Cardiac muscle cell (in vitro differentiated cells and primary cell): ENCODE results near the gene JPH2. TPM values are rescaled to one million over a fixed set of nuclear protein-coding genes. Genes with fewer than 3 reads are reported as not detected.
A peak's percentile ranks its signal among the peaks of the same experiment; 100 is the strongest.

ENCODE experiments used
- DNase-seq, 2 donors: peaks; one replicate each; pipeline versions ENCODE4 v3.0.0 to v3.0.0-alpha.2; 2010 to 2017; ENCODE audit warnings: low read depth in 1 of 2, low spot score in 1 of 2
- H3K27ac ChIP-seq: fragments of 200-600 bp; sonication (generic); 2 replicates; pipeline ENCODE4 v1.5.1; 2016
- H3K27me3 ChIP-seq: fragments of 200-600 bp; sonication (generic); 2 replicates; pipeline ENCODE4 v1.6.0; 2016; ENCODE audit warnings: control low read depth
- H3K36me3 ChIP-seq: fragments of 200-600 bp; sonication (generic); 2 replicates; pipeline ENCODE4 v1.5.1; 2016; ENCODE audit warnings: control low read depth
- H3K4me1 ChIP-seq: fragments of 200-600 bp; sonication (generic); 2 replicates; pipeline ENCODE4 v1.8.1; 2017; ENCODE audit warnings: low read depth, mild to moderate bottlenecking, mixed run types
- H3K4me3 ChIP-seq: fragments of 200-600 bp; sonication (generic); 2 replicates; pipeline ENCODE4 v1.5.1; 2016; ENCODE audit warnings: mild to moderate bottlenecking
- H3K9me3 ChIP-seq: fragments of 200-600 bp; sonication (generic); 2 replicates; pipeline ENCODE4 v1.5.1; 2017; ENCODE audit warnings: low read depth, mild to moderate bottlenecking, control low read depth
- polyA plus RNA-seq: library from polyadenylated mRNA; unstranded; fragments of >200 nt; fragmentation: Nextera tagmentation; extraction: Ambion mirVana; gene quantifications from 2 replicates; pipeline ENCODE4 v1.2.1, GENCODE V29; 2016
- total RNA-seq: library from RNA; depleted of rRNA; stranded (reverse); fragments of >200 nt; gene quantifications from 2 replicates; pipeline ENCODE4 v1.2.3, GENCODE V29; 2016
- TF ChIP-seq, protein P1 (sequence below): IDR thresholded peaks from 2 replicates; pipeline ENCODE4 v1.5.1; 2012; ENCODE audit warnings: low read depth, mild to moderate bottlenecking, low read length

JPH2 gene
- total and polyA plus RNA-seq, 2 experiments from 2014 or later = 97.2 to 205 TPM

DNA sequence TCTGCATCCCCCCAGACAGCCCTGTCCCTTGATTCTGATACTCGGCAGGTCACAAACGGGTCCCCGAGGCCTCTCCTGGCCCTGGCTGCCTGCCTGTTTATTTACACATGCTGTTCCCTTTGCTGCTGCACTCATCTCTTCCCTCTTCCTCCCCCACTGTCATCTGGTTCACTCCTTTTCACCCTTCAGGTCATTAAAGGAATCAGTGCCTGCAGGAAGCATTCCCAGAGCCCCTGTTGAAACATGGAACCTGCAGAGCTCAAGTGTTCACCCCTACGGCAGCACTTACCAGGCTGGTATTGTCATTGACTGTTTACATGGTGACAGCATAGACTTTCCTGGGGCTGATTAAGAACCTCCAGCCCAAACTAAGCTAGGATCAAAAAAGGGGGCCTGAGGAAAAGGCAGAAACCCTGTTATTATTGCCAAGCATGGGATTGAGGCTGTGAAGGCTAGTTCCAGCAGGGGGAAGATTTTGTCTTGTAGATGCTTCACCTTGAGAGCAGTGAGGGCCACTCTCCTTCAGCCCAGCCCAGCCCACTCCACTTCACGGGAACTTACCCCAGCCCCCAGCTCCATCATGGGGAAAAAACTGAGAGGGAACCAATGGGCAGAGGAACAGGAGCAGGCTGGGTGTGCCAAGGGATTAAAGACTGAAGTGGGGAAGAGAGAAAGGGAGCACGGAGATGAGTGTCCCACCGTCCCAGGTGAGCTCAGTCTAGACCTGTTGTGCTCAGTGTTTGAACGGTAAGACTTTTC, 73.2 kb downstream of the JPH2 start:
- TF ChIP-seq, protein P1, sequence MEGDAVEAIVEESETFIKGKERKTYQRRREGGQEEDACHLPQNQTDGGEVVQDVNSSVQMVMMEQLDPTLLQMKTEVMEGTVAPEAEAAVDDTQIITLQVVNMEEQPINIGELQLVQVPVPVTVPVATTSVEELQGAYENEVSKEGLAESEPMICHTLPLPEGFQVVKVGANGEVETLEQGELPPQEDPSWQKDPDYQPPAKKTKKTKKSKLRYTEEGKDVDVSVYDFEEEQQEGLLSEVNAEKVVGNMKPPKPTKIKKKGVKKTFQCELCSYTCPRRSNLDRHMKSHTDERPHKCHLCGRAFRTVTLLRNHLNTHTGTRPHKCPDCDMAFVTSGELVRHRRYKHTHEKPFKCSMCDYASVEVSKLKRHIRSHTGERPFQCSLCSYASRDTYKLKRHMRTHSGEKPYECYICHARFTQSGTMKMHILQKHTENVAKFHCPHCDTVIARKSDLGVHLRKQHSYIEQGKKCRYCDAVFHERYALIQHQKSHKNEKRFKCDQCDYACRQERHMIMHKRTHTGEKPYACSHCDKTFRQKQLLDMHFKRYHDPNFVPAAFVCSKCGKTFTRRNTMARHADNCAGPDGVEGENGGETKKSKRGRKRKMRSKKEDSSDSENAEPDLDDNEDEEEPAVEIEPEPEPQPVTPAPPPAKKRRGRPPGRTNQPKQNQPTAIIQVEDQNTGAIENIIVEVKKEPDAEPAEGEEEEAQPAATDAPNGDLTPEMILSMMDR = no peak
- H3K27ac ChIP-seq = peak overlapping the region; percentile 59
- H3K4me3 ChIP-seq = no peak overlapping the region
- no peak for DNase-seq
- H3K4me1 ChIP-seq = peaks cover 2% of the 10 kb centered on the region
- peaks cover 29% of the 10 kb centered on the region for H3K36me3 ChIP-seq
- no peaks in the 10 kb centered on the region for H3K9me3 ChIP-seq
- H3K27me3 ChIP-seq = no peaks in the 10 kb centered on the region

DNA sequence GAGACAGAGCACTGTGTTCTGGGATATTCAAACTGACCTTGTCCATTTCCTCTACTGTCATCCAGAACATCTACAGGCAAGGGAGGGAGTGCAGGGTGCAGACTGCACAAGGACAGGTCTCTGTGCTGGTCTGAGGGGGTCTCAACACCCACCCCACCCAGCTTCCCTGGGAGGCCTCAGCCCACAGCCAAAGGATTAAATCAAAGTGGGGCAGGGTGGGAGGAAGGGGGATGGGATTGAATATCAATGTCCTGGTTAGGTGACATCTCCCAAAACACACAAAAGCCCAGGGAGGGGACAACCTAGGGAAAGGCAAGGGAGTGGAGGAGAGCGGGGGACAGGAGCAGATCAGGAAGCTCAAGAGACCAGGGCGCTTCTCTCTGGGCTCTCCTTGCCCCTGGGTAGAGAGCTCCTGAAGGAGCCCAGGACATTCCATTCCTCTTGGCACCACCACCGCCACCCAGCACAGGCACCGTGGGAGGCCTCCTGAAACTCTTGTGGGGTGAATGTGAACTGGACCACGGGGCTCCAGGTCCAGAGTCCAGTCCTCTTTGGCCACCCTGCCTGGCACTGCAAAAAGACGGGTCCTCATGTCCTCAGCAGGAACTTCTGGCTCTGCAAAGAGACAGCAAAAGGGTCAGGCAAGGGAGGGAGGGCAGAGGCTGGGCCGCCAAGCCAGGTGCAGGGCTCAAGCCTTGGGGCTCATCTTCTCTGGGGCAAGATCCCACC, 73.9 kb downstream of the JPH2 start:
- Histone ChIP-seq H3K4me3 (no peak overlapping the region), H3K36me3 (peaks cover 29% of the 10 kb centered on the region), H3K27me3 (no peaks in the 10 kb centered on the region), H3K9me3 (no peaks in the 10 kb centered on the region), H3K27ac (peak overlapping the region; percentile 59), H3K4me1 (peaks cover 2% of the 10 kb centered on the region)
- TF ChIP-seq, protein P1 = no peak
- DNase-seq = no peak

DNA sequence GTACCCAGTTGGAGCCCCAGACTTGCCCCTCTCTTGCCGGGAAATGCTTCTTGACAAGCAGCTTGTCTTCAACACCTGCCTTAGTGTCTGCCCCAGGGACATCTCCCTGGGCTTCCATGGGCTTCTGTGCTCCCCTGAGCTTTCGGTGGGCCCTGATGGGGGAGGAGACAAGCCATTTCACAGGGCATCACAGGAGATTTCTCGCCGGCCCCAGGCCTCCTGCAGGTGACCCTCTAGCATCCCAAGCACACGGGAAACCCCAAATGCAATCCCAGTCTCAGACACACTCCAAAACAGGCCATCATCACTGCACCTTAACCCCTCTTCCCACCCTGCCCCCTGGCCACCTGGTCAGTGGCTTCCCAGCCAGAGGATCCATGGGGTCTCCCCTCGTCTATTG, 74.5 kb downstream of the JPH2 start:
- DNase-seq = no peak
- no peaks in the 10 kb centered on the region for H3K9me3 ChIP-seq
- H3K36me3 ChIP-seq = peaks cover 24% of the 10 kb centered on the region
- TF ChIP-seq, protein P1 = no peak
- peak overlapping the region; percentile 59 for H3K27ac ChIP-seq
- no peak overlapping the region for H3K4me3 ChIP-seq
- no peaks in the 10 kb centered on the region for H3K27me3 ChIP-seq
- peaks cover 2% of the 10 kb centered on the region for H3K4me1 ChIP-seq

DNA sequence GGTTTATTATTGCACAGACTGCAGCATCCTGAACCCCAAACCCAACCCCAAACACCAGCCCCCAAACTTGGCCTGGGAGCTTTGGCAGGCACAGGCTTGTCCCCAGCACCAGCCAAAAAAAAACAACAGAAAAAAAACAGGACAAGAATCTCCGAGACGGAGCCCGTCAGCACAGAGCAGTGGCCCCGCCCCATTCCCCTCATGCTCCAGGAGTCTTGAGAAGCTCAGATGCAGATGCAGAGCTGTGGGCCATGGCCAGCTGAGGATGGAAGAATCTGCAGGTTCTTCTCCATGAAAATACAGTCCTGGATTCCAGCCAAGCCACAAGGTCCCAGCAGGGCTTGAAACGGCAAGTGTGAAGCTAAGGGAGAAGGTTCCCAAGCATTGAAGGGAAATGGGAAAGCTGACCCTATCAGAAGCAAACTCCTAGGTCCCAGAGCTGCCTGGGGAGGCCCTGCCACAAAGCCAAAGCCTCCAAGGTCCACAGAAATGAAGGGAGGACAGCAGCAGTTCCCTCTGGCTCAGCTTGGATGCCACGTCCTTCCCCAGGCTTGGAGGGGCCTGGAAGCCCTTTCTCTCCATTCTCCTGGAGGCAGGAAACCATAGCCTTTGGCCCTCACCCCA, 75.2 kb downstream of the JPH2 start:
- Histone ChIP-seq H3K9me3 (no peaks in the 10 kb centered on the region), H3K36me3 (peaks cover 24% of the 10 kb centered on the region), H3K27ac (peak overlapping the region; percentile 59), H3K27me3 (no peaks in the 10 kb centered on the region), H3K4me3 (no peak overlapping the region), H3K4me1 (peaks cover 2% of the 10 kb centered on the region)
- DNase-seq = peak in 1 of 2 donors; percentile 40
- TF ChIP-seq, protein P1 = no peak

DNA sequence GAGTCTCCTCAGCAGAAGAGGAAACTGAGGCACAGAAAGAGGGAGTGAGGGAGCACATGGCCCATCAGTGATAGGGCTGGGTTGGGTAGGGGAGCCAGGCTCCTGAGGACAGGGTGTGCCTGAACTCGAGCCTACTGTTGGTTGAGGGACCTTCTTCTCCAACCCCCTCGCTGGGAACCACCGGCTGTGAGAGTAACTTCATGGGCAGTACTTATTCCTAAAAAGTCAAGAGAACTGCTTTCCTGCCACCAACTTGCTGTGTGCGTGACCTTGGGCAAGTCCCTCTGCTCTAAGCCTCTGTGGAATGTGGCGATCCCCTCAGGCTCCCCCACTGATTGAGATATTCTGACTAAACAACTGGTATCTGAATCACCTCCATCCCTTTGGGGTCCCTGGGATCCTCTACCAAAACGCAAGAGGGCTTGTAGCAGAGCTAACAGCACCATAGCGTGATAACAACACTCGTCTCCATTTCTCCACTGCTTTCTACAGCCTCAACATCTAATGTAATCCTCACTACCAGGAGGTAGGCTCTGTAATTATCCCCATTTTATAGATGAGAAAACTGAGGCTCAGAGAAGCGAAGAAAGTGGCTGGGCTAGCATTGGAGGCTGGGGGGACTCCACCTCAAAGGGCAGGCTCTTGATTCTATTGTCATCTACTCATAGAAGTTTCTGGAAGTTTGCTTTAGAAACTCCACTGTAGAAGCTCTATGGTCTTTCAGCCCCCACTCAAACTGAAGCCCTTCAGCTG, 76.0 kb downstream of the JPH2 start:
- Histone ChIP-seq H3K9me3 (no peaks in the 10 kb centered on the region), H3K27me3 (no peaks in the 10 kb centered on the region), H3K4me1 (peaks cover 2% of the 10 kb centered on the region), H3K4me3 (no peak overlapping the region), H3K27ac (peak overlapping the region; percentile 59), H3K36me3 (peaks cover 19% of the 10 kb centered on the region)
- TF ChIP-seq, protein P1 = no peak
- no peak for DNase-seq
